ENCODE data around the gene CFAP206. TPM values are rescaled to one million over a fixed set of nuclear protein-coding genes. Genes with fewer than 3 reads are reported as not detected.
A peak's percentile ranks its signal among the peaks of the same experiment; 100 is the strongest.

The CFAP206 gene
- total RNA-seq, 2 experiments from 2014 or later: not detected

- ChIA-PET POLR2A (no interaction called here), CTCF (interaction anchor here (0.7 kb wide), 1 partner anchor 162 kb away, joined by 3 read pairs; no protein-coding TSS in a partner anchor)
- H3K27ac Mint-ChIP-seq: no peak overlapping the region
- H3K9me3 Mint-ChIP-seq (ENCODE audit: low read depth): no peaks in the 10 kb centered on the region
- intact Hi-C loops (cut with DNase I, micrococcal nuclease): loop anchor here (5.0 to 10.0 kb wide), 4 partner anchors 81 to 846 kb away; partner anchors contain the start of gene SLC35A1 (in 2 of the 2)
- H3K36me3 Mint-ChIP-seq (ENCODE audit: low read depth): no peaks in the 10 kb centered on the region
- peak; percentile 29 for DNase-seq
- no peak overlapping the region for H3K4me3 Mint-ChIP-seq
- H3K27me3 Mint-ChIP-seq: no peaks in the 10 kb centered on the region
- ATAC-seq: no peak
- no peaks in the 10 kb centered on the region for H3K4me1 Mint-ChIP-seq
These were observed 16.4 kb upstream of the CFAP206 start for GRCh38 chr6:87391334-87391733.

- POLR2A ChIA-PET: no interaction called here
- no peaks in the 10 kb centered on the region for H3K9me3 Mint-ChIP-seq (ENCODE audit: low read depth)
- no peaks in the 10 kb centered on the region for H3K27me3 Mint-ChIP-seq
- intact Hi-C loops (cut with DNase I, micrococcal nuclease): loop anchor here (1.0 to 10.0 kb wide), 8 partner anchors 79 to 1478 kb away; partner anchors contain the start of gene SLC35A1 (in 2 of the 2)
- ATAC-seq: peak; percentile 77
- no peak overlapping the region for H3K27ac Mint-ChIP-seq
- H3K36me3 Mint-ChIP-seq (ENCODE audit: low read depth): no peaks in the 10 kb centered on the region
- peak; percentile 30 for DNase-seq
- CTCF ChIA-PET: interaction anchor here (0.7 to 1.8 kb wide), 24 partner anchors 8 to 787 kb away, joined by 3 to 13 read pairs (median 4); partner anchors contain the start of genes CFAP206 and SLC35A1
- H3K4me1 Mint-ChIP-seq: no peaks in the 10 kb centered on the region
- H3K4me3 Mint-ChIP-seq: no peak overlapping the region
These were observed 14.6 kb upstream of the CFAP206 start for GRCh38 chr6:87393026-87393622.

GRCh38 chr6:87395431-87395830 is 12.3 kb upstream of the CFAP206 start:
- Mint-ChIP-seq H3K27ac (no peak overlapping the region), H3K4me1 (no peaks in the 10 kb centered on the region), H3K27me3 (no peaks in the 10 kb centered on the region), H3K9me3 (ENCODE audit: low read depth) (no peaks in the 10 kb centered on the region), H3K36me3 (ENCODE audit: low read depth) (no peaks in the 10 kb centered on the region), H3K4me3 (no peak overlapping the region)
- ATAC-seq (no peak), DNase-seq (no peak)
- ChIA-PET CTCF (no interaction called here), POLR2A (no interaction called here)
- intact Hi-C loops (cut with DNase I, micrococcal nuclease): loop anchor here in 1 of 2 experiments (10.0 kb wide), 2 partner anchors 261 to 331 kb away; no protein-coding TSS in a partner anchor

GRCh38 chr6:87396595-87397392 is 11.0 kb upstream of the CFAP206 start:
- ChIA-PET POLR2A (no interaction called here), CTCF (interaction anchor here (0.7 kb wide), 1 partner anchor 82 kb away, joined by 3 read pairs; no protein-coding TSS in a partner anchor)
- H3K9me3 Mint-ChIP-seq (ENCODE audit: low read depth): no peaks in the 10 kb centered on the region
- no peak overlapping the region for H3K27ac Mint-ChIP-seq
- intact Hi-C loops (cut with DNase I, micrococcal nuclease): loop anchor here in 1 of 2 experiments (10.0 kb wide), 2 partner anchors 262 to 332 kb away; no protein-coding TSS in a partner anchor
- H3K4me3 Mint-ChIP-seq: no peak overlapping the region
- H3K27me3 Mint-ChIP-seq: no peaks in the 10 kb centered on the region
- DNase-seq (no peak), ATAC-seq (no peak)
- no peaks in the 10 kb centered on the region for H3K4me1 Mint-ChIP-seq
- no peaks in the 10 kb centered on the region for H3K36me3 Mint-ChIP-seq (ENCODE audit: low read depth)

GRCh38 chr6:87397656-87398055 is 10.1 kb upstream of the CFAP206 start:
- Mint-ChIP-seq H3K9me3 (ENCODE audit: low read depth) (no peaks in the 10 kb centered on the region), H3K4me1 (no peaks in the 10 kb centered on the region), H3K36me3 (ENCODE audit: low read depth) (no peaks in the 10 kb centered on the region), H3K27me3 (no peaks in the 10 kb centered on the region), H3K4me3 (no peak overlapping the region), H3K27ac (no peak overlapping the region)
- CTCF ChIA-PET: no interaction called here
- intact Hi-C loops (cut with DNase I, micrococcal nuclease): loop anchor here in 1 of 2 experiments (10.0 kb wide), 2 partner anchors 263 to 333 kb away; no protein-coding TSS in a partner anchor
- no peak for ATAC-seq
- POLR2A ChIA-PET: no interaction called here
- DNase-seq: no peak

GRCh38 chr6:87401832-87402231 is 5.9 kb upstream of the CFAP206 start:
- intact Hi-C loops (cut with DNase I, micrococcal nuclease): no loop called here
- Mint-ChIP-seq H3K4me3 (no peak overlapping the region), H3K4me1 (no peaks in the 10 kb centered on the region), H3K27ac (no peak overlapping the region), H3K9me3 (ENCODE audit: low read depth) (no peaks in the 10 kb centered on the region), H3K27me3 (peaks cover 10% of the 10 kb centered on the region), H3K36me3 (ENCODE audit: low read depth) (no peaks in the 10 kb centered on the region)
- no peak for ATAC-seq
- no peak for DNase-seq
- CTCF ChIA-PET: interaction anchor here (1.2 to 1.7 kb wide), 3 partner anchors 9 to 262 kb away, joined by 3 to 6 read pairs (median 3); no protein-coding TSS in a partner anchor
- POLR2A ChIA-PET: interaction anchor here (0.6 to 0.7 kb wide), 2 partner anchors 186 to 779 kb away, joined by 3 read pairs; no protein-coding TSS in a partner anchor

- intact Hi-C loops (cut with DNase I, micrococcal nuclease): no loop called here
- CTCF ChIA-PET: interaction anchor here (1.6 to 3.0 kb wide), 3 partner anchors 14 to 268 kb away, joined by 4 to 13 read pairs (median 8); partner anchors contain the start of gene SLC35A1
- H3K36me3 Mint-ChIP-seq (ENCODE audit: low read depth): no peaks in the 10 kb centered on the region
- DNase-seq (no peak), ATAC-seq (peak; percentile 6)
- H3K9me3 Mint-ChIP-seq (ENCODE audit: low read depth): no peaks in the 10 kb centered on the region
- peaks cover 4% of the 10 kb centered on the region for H3K4me1 Mint-ChIP-seq
- POLR2A ChIA-PET: no interaction called here
- peaks cover 15% of the 10 kb centered on the region for H3K27me3 Mint-ChIP-seq
- H3K4me3 Mint-ChIP-seq: peak overlapping the region; percentile 70
- H3K27ac Mint-ChIP-seq: no peak overlapping the region
These were observed 241 bp upstream of the CFAP206 start for GRCh38 chr6:87407561-87407900.

GRCh38 chr6:87408721-87409155 is 966 bp downstream of the CFAP206 start:
- no peaks in the 10 kb centered on the region for H3K36me3 Mint-ChIP-seq (ENCODE audit: low read depth)
- H3K4me1 Mint-ChIP-seq: peaks cover 4% of the 10 kb centered on the region
- H3K4me3 Mint-ChIP-seq: peak overlapping the region; percentile 70
- ChIA-PET CTCF (interaction anchor here (0.6 to 1.7 kb wide), 5 partner anchors 64 to 1460 kb away, joined by 3 to 8 read pairs (median 3); partner anchors contain the start of gene SLC35A1), POLR2A (no interaction called here)
- H3K27ac Mint-ChIP-seq: no peak overlapping the region
- no peaks in the 10 kb centered on the region for H3K9me3 Mint-ChIP-seq (ENCODE audit: low read depth)
- no peak for ATAC-seq
- DNase-seq: no peak
- H3K27me3 Mint-ChIP-seq: peaks cover 15% of the 10 kb centered on the region
- intact Hi-C loops (cut with DNase I, micrococcal nuclease): loop anchor here (1.0 to 2.0 kb wide), 6 partner anchors 64 to 294 kb away; partner anchors contain the start of genes ORC3 (in 2 of the 2), SLC35A1 (in 2 of the 2), SMIM8 (in 2 of the 2) and ZNF292 (in 2 of the 2)

GRCh38 chr6:87419266-87419665 is 11.5 kb downstream of the CFAP206 start:
- Mint-ChIP-seq H3K4me3 (no peak overlapping the region), H3K4me1 (no peaks in the 10 kb centered on the region), H3K9me3 (ENCODE audit: low read depth) (no peaks in the 10 kb centered on the region), H3K27me3 (peaks cover 2% of the 10 kb centered on the region), H3K27ac (no peak overlapping the region), H3K36me3 (ENCODE audit: low read depth) (no peaks in the 10 kb centered on the region)
- POLR2A ChIA-PET: no interaction called here
- CTCF ChIA-PET: interaction anchor here (0.6 to 1.9 kb wide), 2 partner anchors 26 to 453 kb away, joined by 3 to 10 read pairs; no protein-coding TSS in a partner anchor
- intact Hi-C loops (cut with DNase I, micrococcal nuclease): no loop called here
- ATAC-seq: no peak
- no peak for DNase-seq

- POLR2A ChIA-PET: no interaction called here
- no peak overlapping the region for H3K4me3 Mint-ChIP-seq
- H3K27ac Mint-ChIP-seq: no peak overlapping the region
- DNase-seq: no peak
- no peak for ATAC-seq
- H3K9me3 Mint-ChIP-seq (ENCODE audit: low read depth): no peaks in the 10 kb centered on the region
- no peaks in the 10 kb centered on the region for H3K4me1 Mint-ChIP-seq
- H3K27me3 Mint-ChIP-seq: peaks cover 2% of the 10 kb centered on the region
- CTCF ChIA-PET: interaction anchor here (1.9 kb wide), 1 partner anchor 27 kb away, joined by 10 read pairs; no protein-coding TSS in a partner anchor
- intact Hi-C loops (cut with DNase I, micrococcal nuclease): no loop called here
- no peaks in the 10 kb centered on the region for H3K36me3 Mint-ChIP-seq (ENCODE audit: low read depth)
These were observed 12.6 kb downstream of the CFAP206 start for GRCh38 chr6:87420360-87420759.

- Mint-ChIP-seq H3K4me3 (no peak overlapping the region), H3K9me3 (ENCODE audit: low read depth) (no peaks in the 10 kb centered on the region), H3K4me1 (no peaks in the 10 kb centered on the region), H3K36me3 (ENCODE audit: low read depth) (no peaks in the 10 kb centered on the region), H3K27me3 (peaks cover 2% of the 10 kb centered on the region), H3K27ac (no peak overlapping the region)
- ATAC-seq (no peak), DNase-seq (no peak)
- CTCF ChIA-PET: no interaction called here
- POLR2A ChIA-PET: no interaction called here
- intact Hi-C loops (cut with DNase I, micrococcal nuclease): no loop called here
These were observed 13.8 kb downstream of the CFAP206 start for GRCh38 chr6:87421576-87421975.
